GM23338 (cell line): ENCODE measurements around the gene KIFAP3. TPM values are rescaled to one million over a fixed set of nuclear protein-coding genes. Genes with fewer than 3 reads are reported as not detected.

ENCODE experiments used
- ATAC-seq: fragments of 200-7000 bp; cut with Tn5 transposase; 3 replicates; pipeline ENCODE4 v1.9.1; 2020
- DNase-seq: peaks from one replicate; pipeline ENCODE4 v3.0.0-alpha.2; 2015; ENCODE audit warnings: low spot score
- H2AFZ ChIP-seq: fragments of 200-600 bp; sonication (generic); 2 replicates; pipeline ENCODE4 v1.8.0; 2016; ENCODE audit warnings: antibody characterized with exemption, mild to moderate bottlenecking, moderate library complexity
- H3F3A ChIP-seq: fragments of 200-600 bp; sonication (generic); replicated peaks from 2 replicates; pipeline ENCODE4 v1.8.0; 2017; ENCODE audit warnings: antibody characterized with exemption, mixed run types, low read depth
- H3K27ac ChIP-seq: fragments of 200-600 bp; sonication (generic); 2 replicates; pipeline ENCODE4 v1.6.1; 2016; ENCODE audit warnings: low read depth
- H3K27me3 ChIP-seq: fragments of 200-600 bp; sonication (generic); 2 replicates; pipeline ENCODE4 v1.8.0; 2016; ENCODE audit warnings: mild to moderate bottlenecking, mixed run types, moderate library complexity; ENCODE audit not compliant: insufficient read depth
- H3K36me3 ChIP-seq: fragments of 200-600 bp; sonication (generic); 2 replicates; pipeline ENCODE4 v1.8.0; 2016; ENCODE audit warnings: mild to moderate bottlenecking; ENCODE audit not compliant: insufficient read depth
- H3K4me1 ChIP-seq: fragments of 200-600 bp; sonication (generic); 2 replicates; pipeline ENCODE4 v1.8.0; 2016; ENCODE audit warnings: mild to moderate bottlenecking, moderate library complexity; ENCODE audit not compliant: insufficient read depth
- H3K4me2 ChIP-seq: fragments of 200-600 bp; sonication (generic); 2 replicates; pipeline ENCODE4 v1.7.1; 2017; ENCODE audit warnings: mixed run types
- H3K4me3 ChIP-seq: fragments of 200-600 bp; sonication (generic); 2 replicates; pipeline ENCODE4 v1.6.1; 2016; ENCODE audit warnings: mixed run types
- H3K79me2 ChIP-seq: fragments of 200-600 bp; sonication (generic); replicated peaks from 2 replicates; pipeline ENCODE4 v1.8.0; 2017; ENCODE audit warnings: mild to moderate bottlenecking; ENCODE audit not compliant: insufficient read depth
- H3K9me2 ChIP-seq: fragments of 200-600 bp; sonication (generic); 2 replicates; pipeline ENCODE4 v1.8.0; 2017; ENCODE audit not compliant: insufficient read depth
- H4K20me1 ChIP-seq: fragments of 200-600 bp; sonication (generic); replicated peaks from 2 replicates; pipeline ENCODE4 v1.8.0; 2017; ENCODE audit warnings: mild to moderate bottlenecking; ENCODE audit not compliant: insufficient read depth
- H3K27ac Mint-ChIP-seq: 2 replicates; pipeline ENCODE4 v1.8.0; 2020; ENCODE audit warnings: inconsistent platforms, mild to moderate bottlenecking, moderate library complexity, mixed read lengths
- H3K27me3 Mint-ChIP-seq: 3 replicates; pipeline ENCODE4 v1.8.0; 2022; ENCODE audit warnings: low read depth, mild to moderate bottlenecking, moderate library complexity, mixed read lengths, inconsistent platforms; ENCODE audit not compliant: insufficient read depth, poor library complexity
- H3K36me3 Mint-ChIP-seq: 3 replicates; pipeline ENCODE4 v1.8.0; 2021; ENCODE audit warnings: low read depth, mild to moderate bottlenecking, inconsistent platforms, moderate library complexity, mixed read lengths
- H3K4me1 Mint-ChIP-seq: 3 replicates; pipeline ENCODE4 v1.8.0; 2020; ENCODE audit warnings: mild to moderate bottlenecking, inconsistent platforms, mixed read lengths
- H3K4me3 Mint-ChIP-seq: 3 replicates; pipeline ENCODE4 v1.8.0; 2021; ENCODE audit warnings: moderate library complexity, mild to moderate bottlenecking, inconsistent platforms, mixed read lengths
- H3K9me3 Mint-ChIP-seq: 3 replicates; pipeline ENCODE4 v1.8.0; 2020; ENCODE audit warnings: moderate library complexity, mild to moderate bottlenecking, inconsistent platforms, mixed read lengths
- EZH2 ChIP-seq: fragments of 200-600 bp; sonication (generic); IDR thresholded peaks from one replicate; pipeline ENCODE4 v1.8.0; 2017; ENCODE audit warnings: antibody characterized with exemption, mild to moderate bottlenecking, low read depth; ENCODE audit not compliant: unreplicated experiment
- EZH2phosphoT487 ChIP-seq: fragments of 200-600 bp; sonication (generic); IDR thresholded peaks from one replicate; pipeline ENCODE4 v1.8.1; 2018; ENCODE audit warnings: antibody characterized with exemption; ENCODE audit not compliant: unreplicated experiment
- JUNB ChIP-seq: IDR thresholded peaks from one replicate; pipeline ENCODE4 v1.6.1; 2016; ENCODE audit warnings: antibody characterized with exemption; ENCODE audit not compliant: unreplicated experiment
- NANOG ChIP-seq: IDR thresholded peaks from 2 replicates; pipeline ENCODE4 v1.6.1; 2016; ENCODE audit warnings: antibody characterized with exemption, borderline replicate concordance
- STAT1 ChIP-seq: IDR thresholded peaks from one replicate; pipeline ENCODE4 v1.6.1; 2016; ENCODE audit warnings: antibody characterized with exemption; ENCODE audit not compliant: unreplicated experiment
- ZNF114 ChIP-seq: fragments of 250-450 bp; sonication (Bioruptor Pico); IDR thresholded peaks from 2 replicates; pipeline ENCODE4 v1.5.0; 2020; ENCODE audit warnings: mild to moderate bottlenecking, moderate library complexity
- ZNF331 ChIP-seq: fragments of 250-450 bp; sonication (Bioruptor Pico); IDR thresholded peaks from 2 replicates; pipeline ENCODE4 v1.5.0; 2020; ENCODE audit warnings: low read depth, mild to moderate bottlenecking, moderate library complexity
- polyA plus RNA-seq: library from polyadenylated mRNA; unstranded; fragments of >200 nt; fragmentation: Nextera tagmentation; extraction: Ambion mirVana; gene quantifications from 2 replicates; pipeline ENCODE4 v1.2.1, GENCODE V29; 2016
- total RNA-seq: library from RNA; depleted of rRNA; stranded (reverse); fragments of >200 nt; shearing (Covaris generic); gene quantifications from 2 replicates; pipeline ENCODE4 v1.2.3, GENCODE V29; 2014
- TF ChIP-seq, protein P1 (sequence below): fragments of 250-450 bp; sonication (Bioruptor Pico); IDR thresholded peaks from 2 replicates; pipeline ENCODE4 v1.5.0; 2020; ENCODE audit warnings: mild to moderate bottlenecking, moderate library complexity
- TF ChIP-seq, protein P2 (sequence below): IDR thresholded peaks from 2 replicates; pipeline ENCODE4 v1.6.1; 2016; ENCODE audit warnings: antibody characterized with exemption

Gene KIFAP3
- total and polyA plus RNA-seq, 2 experiments from 2014 or later, result 2.7 to 3.1 TPM

DNA sequence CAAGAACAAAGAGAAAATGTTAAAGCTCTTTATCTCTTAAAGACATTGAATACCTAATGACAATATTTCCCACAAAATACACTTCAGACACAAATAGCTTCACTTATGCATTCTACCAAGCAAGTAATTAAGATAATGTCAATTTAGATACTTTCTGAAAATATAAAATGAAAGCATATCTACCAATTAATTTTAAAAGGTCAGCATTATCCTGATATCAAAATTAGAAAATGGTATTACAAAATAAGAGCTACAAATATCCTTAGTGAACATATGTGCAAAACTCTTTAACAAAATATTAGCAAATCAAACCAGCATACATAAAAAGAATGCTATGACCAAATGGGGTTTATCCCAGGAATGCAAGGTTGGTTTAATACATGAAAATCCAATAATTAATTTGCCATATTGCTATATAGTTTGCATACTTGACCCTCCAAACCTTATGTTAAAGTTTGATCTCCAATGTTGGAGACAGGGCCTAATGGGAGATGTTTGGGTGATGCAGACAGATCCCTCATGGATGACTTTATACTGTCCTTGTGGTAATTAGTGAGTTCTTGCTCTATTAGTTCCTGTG lies 4.2 kb upstream of the KIFAP3 start (continued):
- TF ChIP-seq, protein P1, sequence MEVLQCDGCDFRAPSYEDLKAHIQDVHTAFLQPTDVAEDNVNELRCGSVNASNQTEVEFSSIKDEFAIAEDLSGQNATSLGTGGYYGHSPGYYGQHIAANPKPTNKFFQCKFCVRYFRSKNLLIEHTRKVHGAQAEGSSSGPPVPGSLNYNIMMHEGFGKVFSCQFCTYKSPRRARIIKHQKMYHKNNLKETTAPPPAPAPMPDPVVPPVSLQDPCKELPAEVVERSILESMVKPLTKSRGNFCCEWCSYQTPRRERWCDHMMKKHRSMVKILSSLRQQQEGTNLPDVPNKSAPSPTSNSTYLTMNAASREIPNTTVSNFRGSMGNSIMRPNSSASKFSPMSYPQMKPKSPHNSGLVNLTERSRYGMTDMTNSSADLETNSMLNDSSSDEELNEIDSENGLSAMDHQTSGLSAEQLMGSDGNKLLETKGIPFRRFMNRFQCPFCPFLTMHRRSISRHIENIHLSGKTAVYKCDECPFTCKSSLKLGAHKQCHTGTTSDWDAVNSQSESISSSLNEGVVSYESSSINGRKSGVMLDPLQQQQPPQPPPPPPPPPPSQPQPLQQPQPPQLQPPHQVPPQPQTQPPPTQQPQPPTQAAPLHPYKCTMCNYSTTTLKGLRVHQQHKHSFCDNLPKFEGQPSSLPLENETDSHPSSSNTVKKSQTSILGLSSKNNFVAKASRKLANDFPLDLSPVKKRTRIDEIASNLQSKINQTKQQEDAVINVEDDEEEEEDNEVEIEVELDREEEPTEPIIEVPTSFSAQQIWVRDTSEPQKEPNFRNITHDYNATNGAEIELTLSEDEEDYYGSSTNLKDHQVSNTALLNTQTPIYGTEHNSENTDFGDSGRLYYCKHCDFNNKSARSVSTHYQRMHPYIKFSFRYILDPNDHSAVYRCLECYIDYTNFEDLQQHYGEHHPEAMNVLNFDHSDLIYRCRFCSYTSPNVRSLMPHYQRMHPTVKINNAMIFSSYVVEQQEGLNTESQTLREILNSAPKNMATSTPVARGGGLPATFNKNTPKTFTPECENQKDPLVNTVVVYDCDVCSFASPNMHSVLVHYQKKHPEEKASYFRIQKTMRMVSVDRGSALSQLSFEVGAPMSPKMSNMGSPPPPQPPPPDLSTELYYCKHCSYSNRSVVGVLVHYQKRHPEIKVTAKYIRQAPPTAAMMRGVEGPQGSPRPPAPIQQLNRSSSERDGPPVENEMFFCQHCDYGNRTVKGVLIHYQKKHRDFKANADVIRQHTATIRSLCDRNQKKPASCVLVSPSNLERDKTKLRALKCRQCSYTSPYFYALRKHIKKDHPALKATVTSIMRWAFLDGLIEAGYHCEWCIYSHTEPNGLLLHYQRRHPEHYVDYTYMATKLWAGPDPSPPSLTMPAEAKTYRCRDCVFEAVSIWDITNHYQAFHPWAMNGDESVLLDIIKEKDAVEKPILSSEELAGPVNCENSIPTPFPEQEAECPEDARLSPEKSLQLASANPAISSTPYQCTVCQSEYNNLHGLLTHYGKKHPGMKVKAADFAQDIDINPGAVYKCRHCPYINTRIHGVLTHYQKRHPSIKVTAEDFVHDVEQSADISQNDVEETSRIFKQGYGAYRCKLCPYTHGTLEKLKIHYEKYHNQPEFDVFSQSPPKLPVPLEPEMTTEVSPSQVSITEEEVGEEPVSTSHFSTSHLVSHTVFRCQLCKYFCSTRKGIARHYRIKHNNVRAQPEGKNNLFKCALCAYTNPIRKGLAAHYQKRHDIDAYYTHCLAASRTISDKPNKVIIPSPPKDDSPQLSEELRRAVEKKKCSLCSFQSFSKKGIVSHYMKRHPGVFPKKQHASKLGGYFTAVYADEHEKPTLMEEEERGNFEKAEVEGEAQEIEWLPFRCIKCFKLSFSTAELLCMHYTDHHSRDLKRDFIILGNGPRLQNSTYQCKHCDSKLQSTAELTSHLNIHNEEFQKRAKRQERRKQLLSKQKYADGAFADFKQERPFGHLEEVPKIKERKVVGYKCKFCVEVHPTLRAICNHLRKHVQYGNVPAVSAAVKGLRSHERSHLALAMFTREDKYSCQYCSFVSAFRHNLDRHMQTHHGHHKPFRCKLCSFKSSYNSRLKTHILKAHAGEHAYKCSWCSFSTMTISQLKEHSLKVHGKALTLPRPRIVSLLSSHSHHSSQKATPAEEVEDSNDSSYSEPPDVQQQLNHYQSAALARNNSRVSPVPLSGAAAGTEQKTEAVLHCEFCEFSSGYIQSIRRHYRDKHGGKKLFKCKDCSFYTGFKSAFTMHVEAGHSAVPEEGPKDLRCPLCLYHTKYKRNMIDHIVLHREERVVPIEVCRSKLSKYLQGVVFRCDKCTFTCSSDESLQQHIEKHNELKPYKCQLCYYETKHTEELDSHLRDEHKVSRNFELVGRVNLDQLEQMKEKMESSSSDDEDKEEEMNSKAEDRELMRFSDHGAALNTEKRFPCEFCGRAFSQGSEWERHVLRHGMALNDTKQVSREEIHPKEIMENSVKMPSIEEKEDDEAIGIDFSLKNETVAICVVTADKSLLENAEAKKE (CRISPR knock-in tag), result no peak
- TF ChIP-seq STAT1 (no peak), EZH2phosphoT487 (no peak), NANOG (no peak), ZNF114 (no peak), JUNB (no peak), ZNF331 (no peak), EZH2 (no peak)
- TF ChIP-seq, protein P2, sequence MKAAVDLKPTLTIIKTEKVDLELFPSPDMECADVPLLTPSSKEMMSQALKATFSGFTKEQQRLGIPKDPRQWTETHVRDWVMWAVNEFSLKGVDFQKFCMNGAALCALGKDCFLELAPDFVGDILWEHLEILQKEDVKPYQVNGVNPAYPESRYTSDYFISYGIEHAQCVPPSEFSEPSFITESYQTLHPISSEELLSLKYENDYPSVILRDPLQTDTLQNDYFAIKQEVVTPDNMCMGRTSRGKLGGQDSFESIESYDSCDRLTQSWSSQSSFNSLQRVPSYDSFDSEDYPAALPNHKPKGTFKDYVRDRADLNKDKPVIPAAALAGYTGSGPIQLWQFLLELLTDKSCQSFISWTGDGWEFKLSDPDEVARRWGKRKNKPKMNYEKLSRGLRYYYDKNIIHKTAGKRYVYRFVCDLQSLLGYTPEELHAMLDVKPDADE, result no peak

DNA sequence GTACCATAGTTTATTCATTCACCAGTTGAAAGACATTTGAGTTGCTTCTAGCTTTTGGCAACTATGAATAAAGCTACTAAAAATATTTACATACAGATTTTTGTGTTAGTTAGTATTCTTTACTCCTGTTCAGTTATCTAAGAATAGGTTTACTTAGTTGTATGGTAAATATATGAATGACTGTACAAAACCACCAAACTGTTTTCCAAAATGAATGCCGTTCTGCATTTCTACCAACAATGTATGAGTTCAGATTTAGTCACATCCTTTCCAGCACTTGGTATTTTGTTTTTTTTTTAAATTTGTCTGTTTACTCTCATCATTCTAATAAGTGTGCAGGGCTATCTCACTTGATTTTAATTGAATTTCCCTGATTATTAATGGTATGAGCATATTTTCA lies 3.4 kb upstream of the KIFAP3 start:
- peaks cover 11% of the 10 kb centered on the region for H3K4me1 Mint-ChIP-seq
- peaks cover 3% of the 10 kb centered on the region; the same call in 2 of the 3 replicates for H3K9me3 Mint-ChIP-seq
- no peak overlapping the region for H3K4me3 ChIP-seq
- H3K79me2 ChIP-seq, result no peaks in the 10 kb centered on the region
- ATAC-seq (no peak), DNase-seq (no peak)
- H3K36me3 Mint-ChIP-seq, result 0 out of 3 replicates have a peak, but pooled peaks cover 3% of the 10 kb centered on the region
- H4K20me1 ChIP-seq, result no peaks in the 10 kb centered on the region
- peaks cover 7% of the 10 kb centered on the region for H3K27me3 Mint-ChIP-seq
- no peak overlapping the region for H2AFZ ChIP-seq
- H3K4me2 ChIP-seq, result no peak overlapping the region
- no peak overlapping the region for H3K4me3 Mint-ChIP-seq
- H3K27ac ChIP-seq, result no peak overlapping the region
- H3K9me2 ChIP-seq, result no peaks in the 10 kb centered on the region
- H3K36me3 ChIP-seq, result no peaks in the 10 kb centered on the region
- peaks cover 6% of the 10 kb centered on the region for H3K4me1 ChIP-seq
- no peak overlapping the region for H3K27ac Mint-ChIP-seq
- H3F3A ChIP-seq, result no peaks in the 10 kb centered on the region
- H3K27me3 ChIP-seq, result no peaks in the 10 kb centered on the region
- TF ChIP-seq, protein P1 (CRISPR knock-in tag), result no peak
- TF ChIP-seq NANOG, result no peak
- TF ChIP-seq EZH2, result no peak
- no peak for TF ChIP-seq JUNB
